ENCODE measurements around the gene BRSK2.

DNA sequence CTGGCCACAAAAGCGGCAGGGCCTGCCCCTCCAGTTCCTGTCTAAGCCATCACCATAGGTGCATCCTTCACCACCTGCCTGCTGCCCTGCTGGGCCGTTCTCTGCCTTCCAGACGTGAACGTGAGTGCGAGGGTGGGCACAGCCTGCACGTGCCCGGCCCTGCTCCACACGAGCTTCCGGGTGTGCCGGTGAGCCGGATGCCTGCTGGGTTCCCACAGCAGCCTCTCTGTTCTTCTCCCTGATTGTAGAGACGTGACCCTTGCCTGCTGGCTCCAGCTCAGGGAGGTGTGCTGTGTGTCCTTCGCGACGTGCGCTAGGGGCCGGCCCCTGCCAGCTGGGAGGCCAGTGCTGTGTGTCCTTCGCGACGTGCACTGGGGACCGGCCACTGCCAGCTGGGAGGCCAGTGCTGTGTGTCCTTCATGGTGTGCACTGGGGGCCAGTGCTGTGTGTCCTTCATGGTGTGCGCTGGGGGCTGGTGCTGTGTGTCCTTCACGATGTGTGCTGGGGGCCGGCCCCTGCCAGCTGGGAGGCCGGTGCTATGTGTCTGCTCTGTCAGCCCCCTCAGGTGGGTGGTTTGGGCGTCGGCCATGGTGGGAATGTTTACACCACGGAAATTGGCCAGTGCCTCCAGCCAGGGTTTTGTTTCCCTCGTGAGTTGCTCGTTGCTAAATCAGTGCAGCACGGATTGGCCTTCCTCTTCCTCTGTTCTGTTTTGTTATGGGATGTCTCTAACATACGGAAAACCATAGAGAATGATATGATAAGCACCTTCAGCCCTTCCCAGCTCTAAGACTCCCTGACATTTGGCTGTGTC lies 35.4 kb upstream of the BRSK2 start:
- TF ChIP-seq, protein P1, sequence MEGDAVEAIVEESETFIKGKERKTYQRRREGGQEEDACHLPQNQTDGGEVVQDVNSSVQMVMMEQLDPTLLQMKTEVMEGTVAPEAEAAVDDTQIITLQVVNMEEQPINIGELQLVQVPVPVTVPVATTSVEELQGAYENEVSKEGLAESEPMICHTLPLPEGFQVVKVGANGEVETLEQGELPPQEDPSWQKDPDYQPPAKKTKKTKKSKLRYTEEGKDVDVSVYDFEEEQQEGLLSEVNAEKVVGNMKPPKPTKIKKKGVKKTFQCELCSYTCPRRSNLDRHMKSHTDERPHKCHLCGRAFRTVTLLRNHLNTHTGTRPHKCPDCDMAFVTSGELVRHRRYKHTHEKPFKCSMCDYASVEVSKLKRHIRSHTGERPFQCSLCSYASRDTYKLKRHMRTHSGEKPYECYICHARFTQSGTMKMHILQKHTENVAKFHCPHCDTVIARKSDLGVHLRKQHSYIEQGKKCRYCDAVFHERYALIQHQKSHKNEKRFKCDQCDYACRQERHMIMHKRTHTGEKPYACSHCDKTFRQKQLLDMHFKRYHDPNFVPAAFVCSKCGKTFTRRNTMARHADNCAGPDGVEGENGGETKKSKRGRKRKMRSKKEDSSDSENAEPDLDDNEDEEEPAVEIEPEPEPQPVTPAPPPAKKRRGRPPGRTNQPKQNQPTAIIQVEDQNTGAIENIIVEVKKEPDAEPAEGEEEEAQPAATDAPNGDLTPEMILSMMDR (IDR thresholded peaks at IDR 0.05): no peak
- TF ChIP-seq POLR2A (IDR thresholded peaks at IDR 0.05): no peak
- TF ChIP-seq EP300 (IDR thresholded peaks at IDR 0.05): no peak

All from upper lobe of left lung (tissue), 4 donors.